Sigmoid colon (tissue), 4 donors: ENCODE data around the gene AP5Z1.

Experiments used
- POLR2A ChIP-seq, 2 donors: fragments of 450-650 bp; IDR thresholded peaks; one replicate each; pipeline ENCODE4 v1.6.1; 2016; ENCODE audit warnings: antibody characterized with exemption in 2 of 2, mild to moderate bottlenecking in 2 of 2, moderate library complexity in 2 of 2
- POLR2AphosphoS5 ChIP-seq, 4 donors: sonication (generic); formaldehyde crosslinking; IDR thresholded peaks; one replicate each; pipeline ENCODE4 v1.6.1; 2017; ENCODE audit warnings: antibody characterized with exemption in 4 of 4
- TF ChIP-seq, protein P1 (sequence below), 4 experiments: fragments of 450-650 bp in 3 of 4; fragments of 200-600 bp in 1 of 4; IDR thresholded peaks; one replicate each; pipeline ENCODE4 v1.5.1; 2016 to 2019; ENCODE audit warnings: antibody characterized with exemption in 4 of 4, mild to moderate bottlenecking in 3 of 4, moderate library complexity in 2 of 4

DNA sequence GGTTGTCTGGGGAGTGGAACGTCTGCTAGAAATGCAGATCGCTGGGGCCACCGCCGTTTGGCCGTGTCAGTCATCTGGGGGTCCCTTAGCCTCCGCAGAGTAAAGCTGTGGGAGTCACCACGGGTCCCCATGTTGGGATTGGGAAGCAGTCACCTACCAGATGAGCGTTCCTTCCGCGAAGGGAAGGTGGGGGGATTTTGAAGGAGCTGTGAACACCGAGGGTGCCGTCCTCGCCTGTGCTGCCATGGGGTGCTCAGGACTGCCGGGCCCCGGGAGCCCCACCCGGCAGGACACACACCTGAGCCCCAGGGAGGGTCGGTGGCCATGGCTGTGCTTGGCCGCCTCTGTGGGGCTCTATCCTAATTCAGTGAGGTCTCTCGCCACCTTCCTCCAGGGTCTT is 46.2 kb upstream of the AP5Z1 start:
- TF ChIP-seq, protein P1, sequence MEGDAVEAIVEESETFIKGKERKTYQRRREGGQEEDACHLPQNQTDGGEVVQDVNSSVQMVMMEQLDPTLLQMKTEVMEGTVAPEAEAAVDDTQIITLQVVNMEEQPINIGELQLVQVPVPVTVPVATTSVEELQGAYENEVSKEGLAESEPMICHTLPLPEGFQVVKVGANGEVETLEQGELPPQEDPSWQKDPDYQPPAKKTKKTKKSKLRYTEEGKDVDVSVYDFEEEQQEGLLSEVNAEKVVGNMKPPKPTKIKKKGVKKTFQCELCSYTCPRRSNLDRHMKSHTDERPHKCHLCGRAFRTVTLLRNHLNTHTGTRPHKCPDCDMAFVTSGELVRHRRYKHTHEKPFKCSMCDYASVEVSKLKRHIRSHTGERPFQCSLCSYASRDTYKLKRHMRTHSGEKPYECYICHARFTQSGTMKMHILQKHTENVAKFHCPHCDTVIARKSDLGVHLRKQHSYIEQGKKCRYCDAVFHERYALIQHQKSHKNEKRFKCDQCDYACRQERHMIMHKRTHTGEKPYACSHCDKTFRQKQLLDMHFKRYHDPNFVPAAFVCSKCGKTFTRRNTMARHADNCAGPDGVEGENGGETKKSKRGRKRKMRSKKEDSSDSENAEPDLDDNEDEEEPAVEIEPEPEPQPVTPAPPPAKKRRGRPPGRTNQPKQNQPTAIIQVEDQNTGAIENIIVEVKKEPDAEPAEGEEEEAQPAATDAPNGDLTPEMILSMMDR (IDR thresholded peaks at IDR 0.05): no peak
- TF ChIP-seq POLR2AphosphoS5 (IDR thresholded peaks at IDR 0.05) (no peak), POLR2A (IDR thresholded peaks at IDR 0.05) (no peak)
